ENCODE data around the gene ARHGAP28. TPM values are rescaled to one million over a fixed set of nuclear protein-coding genes. Genes with fewer than 3 reads are reported as not detected.

ARHGAP28 gene
- total RNA-seq, 1 experiment from 2014 or later, result 118 TPM

DNA sequence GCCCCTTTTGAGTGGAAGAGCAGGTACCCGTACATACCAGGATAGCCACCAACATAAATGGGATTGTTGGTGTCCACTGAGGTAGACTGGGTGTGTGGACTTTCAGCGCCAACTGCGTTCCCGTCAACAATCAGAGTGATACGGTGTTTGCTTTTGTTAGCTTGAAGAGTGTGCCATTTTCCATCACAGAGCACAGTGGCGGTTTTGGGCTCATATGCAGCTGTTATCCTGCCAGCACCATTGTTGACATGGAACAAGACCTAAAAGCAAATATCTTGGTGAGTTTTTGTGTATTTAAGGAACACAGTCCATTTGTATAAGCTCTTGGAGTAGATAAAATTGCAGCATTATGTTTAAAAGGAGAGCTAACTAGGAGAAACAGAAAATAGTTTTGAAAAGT, 213.6 kb downstream of the ARHGAP28 start:
- ChIA-PET CTCF (no interaction called here), POLR2A (no interaction called here)
- no peaks in the 10 kb centered on the region for H3K27me3 ChIP-seq (replicated peaks; ENCODE audit: control insufficient read depth, insufficient read depth, low read length)
- Mint-ChIP-seq H3K4me3 (ENCODE audit: unreplicated experiment) (no peak overlapping the region), H3K27me3 (ENCODE audit: insufficient read depth, unreplicated experiment) (no peaks in the 10 kb centered on the region), H3K4me1 (ENCODE audit: low read depth, unreplicated experiment) (no peaks in the 10 kb centered on the region), H3K36me3 (ENCODE audit: insufficient read depth, unreplicated experiment) (peaks cover 45% of the 10 kb centered on the region), H3K9me3 (ENCODE audit: unreplicated experiment) (no peaks in the 10 kb centered on the region), H3K27ac (ENCODE audit: unreplicated experiment) (no peak overlapping the region)
- no peak overlapping the region for H3K4me3 ChIP-seq (ENCODE audit: low read depth, low read length)
- H3K4me1 ChIP-seq, result no peaks in the 10 kb centered on the region
- DNase-seq, result no peak
- TF ChIP-seq, protein P1, sequence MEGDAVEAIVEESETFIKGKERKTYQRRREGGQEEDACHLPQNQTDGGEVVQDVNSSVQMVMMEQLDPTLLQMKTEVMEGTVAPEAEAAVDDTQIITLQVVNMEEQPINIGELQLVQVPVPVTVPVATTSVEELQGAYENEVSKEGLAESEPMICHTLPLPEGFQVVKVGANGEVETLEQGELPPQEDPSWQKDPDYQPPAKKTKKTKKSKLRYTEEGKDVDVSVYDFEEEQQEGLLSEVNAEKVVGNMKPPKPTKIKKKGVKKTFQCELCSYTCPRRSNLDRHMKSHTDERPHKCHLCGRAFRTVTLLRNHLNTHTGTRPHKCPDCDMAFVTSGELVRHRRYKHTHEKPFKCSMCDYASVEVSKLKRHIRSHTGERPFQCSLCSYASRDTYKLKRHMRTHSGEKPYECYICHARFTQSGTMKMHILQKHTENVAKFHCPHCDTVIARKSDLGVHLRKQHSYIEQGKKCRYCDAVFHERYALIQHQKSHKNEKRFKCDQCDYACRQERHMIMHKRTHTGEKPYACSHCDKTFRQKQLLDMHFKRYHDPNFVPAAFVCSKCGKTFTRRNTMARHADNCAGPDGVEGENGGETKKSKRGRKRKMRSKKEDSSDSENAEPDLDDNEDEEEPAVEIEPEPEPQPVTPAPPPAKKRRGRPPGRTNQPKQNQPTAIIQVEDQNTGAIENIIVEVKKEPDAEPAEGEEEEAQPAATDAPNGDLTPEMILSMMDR (IDR thresholded peaks at IDR 0.05; ENCODE audit: insufficient read depth in 1 of 2, low read depth in 1 of 2, low read length in 1 of 2, severe bottlenecking in 1 of 2, unreplicated experiment in 1 of 2), result no peak
- H3K9me3 ChIP-seq, result no peaks in the 10 kb centered on the region
- no TSS peak for BruUV-seq (replicated peaks)
- intact Hi-C loops (cut with micrococcal nuclease; ENCODE audit: unreplicated experiment), result no loop called here
- H3K36me3 ChIP-seq (ENCODE audit: control insufficient read depth, insufficient read depth, low read length), result no peaks in the 10 kb centered on the region; the same call in none of the 2 replicates

DNA sequence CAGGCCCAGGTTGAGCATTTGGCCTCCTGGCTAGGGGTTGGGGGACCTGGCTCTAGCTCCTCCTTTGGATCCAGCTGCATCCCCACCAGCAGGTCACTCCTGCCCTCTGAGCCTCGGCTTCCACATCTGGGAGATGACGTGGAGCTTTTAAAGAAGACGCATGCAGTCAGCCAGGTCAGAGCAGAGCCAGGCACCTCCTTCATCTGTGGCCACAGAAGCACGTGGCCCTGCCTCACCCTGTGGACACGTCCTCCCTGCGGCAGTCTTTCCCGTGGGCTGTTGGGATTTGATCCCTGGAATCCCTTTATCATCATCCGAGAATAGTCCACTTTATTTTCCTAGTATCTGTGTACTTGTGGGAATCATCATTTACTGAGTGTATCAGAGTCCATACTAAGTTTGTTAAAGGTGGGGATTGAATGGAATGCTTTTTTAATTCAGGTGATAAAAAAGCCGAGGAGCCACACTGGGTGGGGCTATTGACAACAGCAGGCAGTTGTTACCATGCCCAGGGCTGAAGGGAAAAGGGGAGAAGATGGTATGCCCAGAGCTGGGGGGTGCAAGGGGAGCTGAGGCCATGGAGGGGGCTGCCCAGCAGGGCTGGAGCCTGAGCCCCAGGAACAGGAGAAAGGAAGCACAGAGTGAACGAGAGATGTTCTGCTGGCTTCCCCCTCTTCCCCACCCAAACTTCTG, 218.0 kb downstream of the ARHGAP28 start:
- no peak for DNase-seq
- H3K4me1 ChIP-seq, result peaks cover 16% of the 10 kb centered on the region
- no peaks in the 10 kb centered on the region for H3K27me3 ChIP-seq (replicated peaks; ENCODE audit: control insufficient read depth, insufficient read depth, low read length)
- H3K4me1 Mint-ChIP-seq (ENCODE audit: low read depth, unreplicated experiment), result peaks cover 25% of the 10 kb centered on the region
- no peak overlapping the region for H3K4me3 ChIP-seq (ENCODE audit: low read depth, low read length)
- POLR2A ChIA-PET, result no interaction called here
- CTCF ChIA-PET, result no interaction called here
- intact Hi-C loops (cut with micrococcal nuclease; ENCODE audit: unreplicated experiment), result no loop called here
- no peak overlapping the region for H3K27ac Mint-ChIP-seq (ENCODE audit: unreplicated experiment)
- H3K36me3 ChIP-seq (ENCODE audit: control insufficient read depth, insufficient read depth, low read length), result no peaks in the 10 kb centered on the region; the same call in none of the 2 replicates
- peaks cover 70% of the 10 kb centered on the region for H3K36me3 Mint-ChIP-seq (ENCODE audit: insufficient read depth, unreplicated experiment)
- no peaks in the 10 kb centered on the region for H3K27me3 Mint-ChIP-seq (ENCODE audit: insufficient read depth, unreplicated experiment)
- no peak overlapping the region for H3K4me3 Mint-ChIP-seq (ENCODE audit: unreplicated experiment)
- H3K9me3 Mint-ChIP-seq (ENCODE audit: unreplicated experiment), result no peaks in the 10 kb centered on the region
- TF ChIP-seq, protein P1 (IDR thresholded peaks at IDR 0.05; ENCODE audit: insufficient read depth in 1 of 2, low read depth in 1 of 2, low read length in 1 of 2, severe bottlenecking in 1 of 2, unreplicated experiment in 1 of 2), result no peak
- BruUV-seq (replicated peaks), result no TSS peak
- H3K9me3 ChIP-seq, result no peaks in the 10 kb centered on the region

DNA sequence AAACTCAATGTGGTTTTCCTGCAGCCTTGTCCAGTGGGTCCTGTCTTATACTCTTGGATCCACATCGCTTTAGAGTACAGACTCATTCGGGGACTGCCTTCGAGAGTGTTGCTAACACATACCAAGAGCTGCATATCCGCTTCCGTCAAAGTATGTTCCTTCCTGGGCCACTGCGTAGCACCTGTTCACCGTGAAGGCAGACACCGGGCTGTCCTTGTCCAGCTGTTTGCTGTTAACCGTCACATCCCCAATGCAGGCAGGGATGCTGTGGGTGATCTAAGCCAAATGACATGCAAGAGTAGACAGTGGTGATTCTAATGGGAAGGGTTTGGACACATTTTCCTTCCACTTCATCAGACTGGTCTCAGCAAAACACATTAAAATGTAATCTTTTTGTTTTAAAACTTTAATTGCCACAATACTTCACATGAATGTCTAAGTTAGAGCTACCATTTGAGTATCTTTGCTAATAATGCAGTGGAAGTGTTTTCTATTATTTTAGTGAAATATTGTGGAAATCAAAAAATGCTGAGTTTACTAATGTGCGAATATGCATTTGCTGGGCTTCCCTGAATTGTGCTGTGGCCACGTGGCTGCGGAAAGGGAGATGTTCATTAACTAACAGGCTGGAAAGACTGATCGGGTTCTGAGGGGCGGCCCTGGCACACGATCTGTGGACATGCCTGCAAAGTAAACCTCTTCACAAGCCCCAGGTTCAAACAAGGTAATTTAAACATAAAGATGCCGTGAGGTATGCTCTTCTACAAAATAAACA, 219.0 kb downstream of the ARHGAP28 start:
- no peaks in the 10 kb centered on the region for H3K27me3 Mint-ChIP-seq (ENCODE audit: insufficient read depth, unreplicated experiment)
- intact Hi-C loops (cut with micrococcal nuclease; ENCODE audit: unreplicated experiment), result no loop called here
- Histone ChIP-seq H3K9me3 (no peaks in the 10 kb centered on the region), H3K4me3 (ENCODE audit: low read depth, low read length) (no peak overlapping the region), H3K27me3 (replicated peaks; ENCODE audit: control insufficient read depth, insufficient read depth, low read length) (no peaks in the 10 kb centered on the region), H3K36me3 (ENCODE audit: control insufficient read depth, insufficient read depth, low read length) (peaks cover 1% of the 10 kb centered on the region), H3K4me1 (peaks cover 16% of the 10 kb centered on the region)
- TF ChIP-seq, protein P1 (IDR thresholded peaks at IDR 0.05; ENCODE audit: insufficient read depth in 1 of 2, low read depth in 1 of 2, low read length in 1 of 2, severe bottlenecking in 1 of 2, unreplicated experiment in 1 of 2), result no peak
- ChIA-PET POLR2A (no interaction called here), CTCF (no interaction called here)
- no peak for DNase-seq
- no peaks in the 10 kb centered on the region for H3K9me3 Mint-ChIP-seq (ENCODE audit: unreplicated experiment)
- no peak overlapping the region for H3K27ac Mint-ChIP-seq (ENCODE audit: unreplicated experiment)
- H3K36me3 Mint-ChIP-seq (ENCODE audit: insufficient read depth, unreplicated experiment), result peaks cover 72% of the 10 kb centered on the region
- peaks cover 25% of the 10 kb centered on the region for H3K4me1 Mint-ChIP-seq (ENCODE audit: low read depth, unreplicated experiment)
- no TSS peak for BruUV-seq (replicated peaks)
- no peak overlapping the region for H3K4me3 Mint-ChIP-seq (ENCODE audit: unreplicated experiment)

All from Caco-2 (cell line).